ENCODE results near the gene MEX3A. TPM values are rescaled to one million over a fixed set of nuclear protein-coding genes. Genes with fewer than 3 reads are reported as not detected.

Gene MEX3A
- total RNA-seq, 1 experiment from 2014 or later: 90.0 TPM

DNA sequence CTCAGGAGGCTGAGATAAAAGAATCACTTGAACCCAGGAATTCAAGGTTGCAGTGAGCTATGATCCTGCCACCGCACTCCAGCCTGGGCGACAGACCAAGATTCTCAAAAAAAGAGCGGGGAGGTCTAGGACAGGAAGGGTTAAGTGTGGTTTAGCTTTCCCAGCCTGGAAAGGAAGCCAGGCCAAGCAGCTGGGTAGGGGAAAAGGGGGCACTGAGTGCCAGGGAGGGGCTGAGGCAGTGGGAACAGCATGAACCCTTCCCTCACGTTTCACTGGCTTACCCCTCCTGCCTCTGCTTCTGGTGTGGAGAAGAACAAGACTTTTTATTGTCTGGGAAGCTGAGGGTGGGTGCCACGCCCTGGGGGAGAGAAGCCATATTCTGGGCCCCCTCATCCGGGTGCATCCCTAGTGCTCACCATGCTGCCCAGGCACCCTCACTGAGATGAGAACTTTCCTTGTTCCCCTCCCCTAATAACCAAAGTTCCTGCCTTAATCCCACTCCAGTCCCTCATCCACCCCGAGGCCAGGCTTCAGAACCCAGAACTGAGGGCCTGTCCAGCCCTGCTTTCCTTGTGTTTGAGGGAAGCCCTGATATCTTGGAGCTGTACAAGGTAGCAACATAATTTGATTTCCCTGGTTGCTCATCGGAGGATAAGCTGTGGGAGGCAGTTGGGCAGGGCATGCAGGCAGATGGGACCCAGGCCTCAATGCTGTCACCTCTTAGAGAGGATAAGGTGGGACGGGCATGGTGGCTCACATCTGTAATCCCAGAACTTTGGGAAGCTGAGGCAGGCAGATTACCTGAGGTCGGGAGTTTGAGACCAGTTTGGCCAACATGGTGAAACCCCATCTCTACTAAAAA is 30.2 kb upstream of the MEX3A start:
- TF ChIP-seq, protein P1, sequence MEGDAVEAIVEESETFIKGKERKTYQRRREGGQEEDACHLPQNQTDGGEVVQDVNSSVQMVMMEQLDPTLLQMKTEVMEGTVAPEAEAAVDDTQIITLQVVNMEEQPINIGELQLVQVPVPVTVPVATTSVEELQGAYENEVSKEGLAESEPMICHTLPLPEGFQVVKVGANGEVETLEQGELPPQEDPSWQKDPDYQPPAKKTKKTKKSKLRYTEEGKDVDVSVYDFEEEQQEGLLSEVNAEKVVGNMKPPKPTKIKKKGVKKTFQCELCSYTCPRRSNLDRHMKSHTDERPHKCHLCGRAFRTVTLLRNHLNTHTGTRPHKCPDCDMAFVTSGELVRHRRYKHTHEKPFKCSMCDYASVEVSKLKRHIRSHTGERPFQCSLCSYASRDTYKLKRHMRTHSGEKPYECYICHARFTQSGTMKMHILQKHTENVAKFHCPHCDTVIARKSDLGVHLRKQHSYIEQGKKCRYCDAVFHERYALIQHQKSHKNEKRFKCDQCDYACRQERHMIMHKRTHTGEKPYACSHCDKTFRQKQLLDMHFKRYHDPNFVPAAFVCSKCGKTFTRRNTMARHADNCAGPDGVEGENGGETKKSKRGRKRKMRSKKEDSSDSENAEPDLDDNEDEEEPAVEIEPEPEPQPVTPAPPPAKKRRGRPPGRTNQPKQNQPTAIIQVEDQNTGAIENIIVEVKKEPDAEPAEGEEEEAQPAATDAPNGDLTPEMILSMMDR (conservative IDR thresholded peaks at IDR 0.05; ENCODE audit: low read depth, low read length): no peak
- Histone ChIP-seq H3K27ac (ENCODE audit: low read depth, low read length, poor library complexity, severe bottlenecking) (peak overlapping the region; percentile 4), H3K27me3 (replicated peaks; ENCODE audit: insufficient read depth, low read depth, low read length, poor library complexity) (no peaks in the 10 kb centered on the region), H3K4me1 (ENCODE audit: insufficient read depth, low read length, poor library complexity, severe bottlenecking) (peaks cover 25% of the 10 kb centered on the region), H3K36me3 (ENCODE audit: insufficient read depth, low read length, poor library complexity, severe bottlenecking) (no peaks in the 10 kb centered on the region), H3K4me3 (ENCODE audit: low read depth, low read length, poor library complexity, severe bottlenecking) (no peak overlapping the region), H3K9me3 (ENCODE audit: low read depth, low read length, poor library complexity, severe bottlenecking) (no peaks in the 10 kb centered on the region)
- ChIA-PET CTCF (interaction anchor here (0.5 kb wide), 1 partner anchor 20 kb away, joined by 6 read pairs; no protein-coding TSS in a partner anchor), POLR2A (ENCODE audit: low non-redundant PET) (interaction anchor here (0.6 to 0.8 kb wide), 2 partner anchors 46 to 638 kb away, joined by 3 read pairs; no protein-coding TSS in a partner anchor)
- intact Hi-C loops (cut with micrococcal nuclease; ENCODE audit: unreplicated experiment): no loop called here
- no peak for DNase-seq (ENCODE audit: low spot score)
- no TSS peak for BruUV-seq (replicated peaks)

DNA sequence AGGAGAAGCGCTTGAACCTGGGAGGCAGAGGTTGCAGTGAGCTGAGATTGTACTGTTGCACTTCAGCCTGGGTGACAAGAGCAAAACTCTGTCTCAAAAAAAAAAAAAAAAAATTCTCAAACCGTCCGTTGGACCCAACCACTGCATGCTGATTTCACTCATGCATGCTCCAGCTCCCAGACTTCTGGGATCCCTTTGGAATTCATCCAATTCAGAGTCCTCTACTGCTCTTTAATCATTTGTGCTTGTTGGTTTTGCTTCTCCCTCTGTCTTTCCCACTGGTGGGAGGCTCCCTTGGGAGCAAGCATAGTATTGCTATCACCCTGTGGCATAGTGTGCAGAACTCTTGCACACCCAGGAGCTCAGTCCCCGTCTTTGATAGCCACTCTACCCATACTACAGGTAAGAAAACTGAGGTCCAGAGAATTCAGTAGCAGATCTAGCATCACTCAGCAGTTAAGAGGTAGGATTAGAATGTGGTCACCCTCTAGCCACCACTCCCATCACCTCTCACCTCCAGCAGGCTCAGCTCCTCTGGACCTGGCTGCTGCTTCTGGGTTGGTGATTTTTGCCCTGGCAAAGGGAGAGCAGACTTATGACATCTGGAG is 29.2 kb upstream of the MEX3A start:
- no TSS peak for BruUV-seq (replicated peaks)
- ChIA-PET CTCF (no interaction called here), POLR2A (ENCODE audit: low non-redundant PET) (interaction anchor here (0.6 kb wide), 1 partner anchor 639 kb away, joined by 3 read pairs; no protein-coding TSS in a partner anchor)
- H3K27ac ChIP-seq (ENCODE audit: low read depth, low read length, poor library complexity, severe bottlenecking): peak overlapping the region; percentile 4
- no peaks in the 10 kb centered on the region for H3K36me3 ChIP-seq (ENCODE audit: insufficient read depth, low read length, poor library complexity, severe bottlenecking)
- no peak for DNase-seq (ENCODE audit: low spot score)
- H3K4me1 ChIP-seq (ENCODE audit: insufficient read depth, low read length, poor library complexity, severe bottlenecking): peaks cover 33% of the 10 kb centered on the region
- no peaks in the 10 kb centered on the region for H3K9me3 ChIP-seq (ENCODE audit: low read depth, low read length, poor library complexity, severe bottlenecking)
- H3K27me3 ChIP-seq (replicated peaks; ENCODE audit: insufficient read depth, low read depth, low read length, poor library complexity): no peaks in the 10 kb centered on the region
- TF ChIP-seq, protein P1 (conservative IDR thresholded peaks at IDR 0.05; ENCODE audit: low read depth, low read length): no peak
- TF ChIP-seq EZH2 (IDR thresholded peaks at IDR 0.05; ENCODE audit: borderline replicate concordance, low read depth, low read length, poor library complexity, severe bottlenecking): no peak
- no peak overlapping the region for H3K4me3 ChIP-seq (ENCODE audit: low read depth, low read length, poor library complexity, severe bottlenecking)
- intact Hi-C loops (cut with micrococcal nuclease; ENCODE audit: unreplicated experiment): no loop called here

DNA sequence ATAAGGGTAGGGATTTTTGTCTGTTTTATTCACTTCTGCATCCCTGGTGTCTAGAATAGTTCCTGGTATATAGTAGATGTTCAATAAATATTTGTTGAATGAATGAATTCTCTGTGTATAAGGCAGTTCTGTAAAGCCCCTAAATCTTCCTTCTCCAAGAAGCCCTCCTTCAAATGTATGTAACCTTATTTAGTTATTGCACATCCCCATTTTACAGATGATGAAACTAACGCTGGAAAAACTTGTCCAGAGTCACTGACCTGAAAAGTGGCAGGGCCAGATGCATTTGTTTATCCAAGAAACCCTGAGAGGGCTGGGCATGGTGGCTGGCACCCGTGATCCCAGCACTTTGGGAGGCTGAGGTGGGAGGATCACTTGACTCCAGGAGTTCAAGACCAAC is 28.0 kb upstream of the MEX3A start:
- POLR2A ChIA-PET (ENCODE audit: low non-redundant PET): no interaction called here
- Histone ChIP-seq H3K27ac (ENCODE audit: low read depth, low read length, poor library complexity, severe bottlenecking) (no peak overlapping the region), H3K27me3 (replicated peaks; ENCODE audit: insufficient read depth, low read depth, low read length, poor library complexity) (no peaks in the 10 kb centered on the region), H3K36me3 (ENCODE audit: insufficient read depth, low read length, poor library complexity, severe bottlenecking) (no peaks in the 10 kb centered on the region), H3K4me1 (ENCODE audit: insufficient read depth, low read length, poor library complexity, severe bottlenecking) (peaks cover 43% of the 10 kb centered on the region), H3K4me3 (ENCODE audit: low read depth, low read length, poor library complexity, severe bottlenecking) (no peak overlapping the region), H3K9me3 (ENCODE audit: low read depth, low read length, poor library complexity, severe bottlenecking) (no peaks in the 10 kb centered on the region)
- CTCF ChIA-PET: no interaction called here
- BruUV-seq (replicated peaks): no TSS peak
- TF ChIP-seq, protein P1 (conservative IDR thresholded peaks at IDR 0.05; ENCODE audit: low read depth, low read length): no peak
- TF ChIP-seq EZH2 (IDR thresholded peaks at IDR 0.05; ENCODE audit: borderline replicate concordance, low read depth, low read length, poor library complexity, severe bottlenecking): no peak
- intact Hi-C loops (cut with micrococcal nuclease; ENCODE audit: unreplicated experiment): no loop called here
- no peak for DNase-seq (ENCODE audit: low spot score)
